Measurements from ENCODE around the gene SNX3. TPM values are rescaled to one million over a fixed set of nuclear protein-coding genes. Genes with fewer than 3 reads are reported as not detected.

The SNX3 gene
- total RNA-seq, 1 experiment from 2014 or later: 104 TPM

DNA sequence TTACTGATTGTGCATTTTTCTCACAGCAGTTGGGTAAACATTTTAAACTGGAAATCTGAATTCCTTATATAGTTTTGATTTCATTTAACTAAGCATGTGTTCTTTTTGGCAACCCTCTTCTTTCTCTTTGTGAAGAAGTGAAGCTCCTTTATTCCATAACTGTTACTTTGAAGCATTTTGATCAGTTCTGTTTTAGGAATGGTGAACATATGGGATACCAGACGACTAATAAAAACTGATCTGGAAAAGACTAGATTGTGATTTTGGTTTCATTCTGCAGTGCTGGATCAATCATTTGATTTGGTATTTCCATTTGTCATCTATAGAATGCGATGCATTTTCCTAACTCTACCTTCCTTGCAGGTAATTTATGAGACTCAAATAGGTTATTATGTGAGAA, 43.8 kb upstream of the SNX3 start:
- Histone ChIP-seq H3K9me3 (ENCODE audit: low read depth, low read length, poor library complexity, severe bottlenecking) (no peaks in the 10 kb centered on the region), H3K4me1 (ENCODE audit: insufficient read depth, low read length, poor library complexity, severe bottlenecking) (no peaks in the 10 kb centered on the region), H3K36me3 (ENCODE audit: insufficient read depth, low read length, poor library complexity, severe bottlenecking) (no peaks in the 10 kb centered on the region), H3K4me3 (ENCODE audit: low read depth, low read length, poor library complexity, severe bottlenecking) (no peak overlapping the region), H3K27me3 (replicated peaks; ENCODE audit: insufficient read depth, low read depth, low read length, poor library complexity) (no peaks in the 10 kb centered on the region), H3K27ac (ENCODE audit: low read depth, low read length, poor library complexity, severe bottlenecking) (no peak overlapping the region)
- TF ChIP-seq EZH2 (IDR thresholded peaks at IDR 0.05; ENCODE audit: borderline replicate concordance, low read depth, low read length, poor library complexity, severe bottlenecking) (no peak), CTCF (conservative IDR thresholded peaks at IDR 0.05; ENCODE audit: low read depth, low read length) (no peak)
- BruUV-seq (replicated peaks): no TSS peak
- no peak for DNase-seq (ENCODE audit: low spot score)
- POLR2A ChIA-PET (ENCODE audit: low non-redundant PET): no interaction called here
- CTCF ChIA-PET: no interaction called here
- intact Hi-C loops (cut with micrococcal nuclease; ENCODE audit: unreplicated experiment): no loop called here

- Histone ChIP-seq H3K27me3 (replicated peaks; ENCODE audit: insufficient read depth, low read depth, low read length, poor library complexity) (no peaks in the 10 kb centered on the region), H3K9me3 (ENCODE audit: low read depth, low read length, poor library complexity, severe bottlenecking) (no peaks in the 10 kb centered on the region), H3K36me3 (ENCODE audit: insufficient read depth, low read length, poor library complexity, severe bottlenecking) (no peaks in the 10 kb centered on the region), H3K4me3 (ENCODE audit: low read depth, low read length, poor library complexity, severe bottlenecking) (no peak overlapping the region), H3K4me1 (ENCODE audit: insufficient read depth, low read length, poor library complexity, severe bottlenecking) (no peaks in the 10 kb centered on the region), H3K27ac (ENCODE audit: low read depth, low read length, poor library complexity, severe bottlenecking) (no peak overlapping the region)
- no peak for DNase-seq (ENCODE audit: low spot score)
- intact Hi-C loops (cut with micrococcal nuclease; ENCODE audit: unreplicated experiment): no loop called here
- TF ChIP-seq CTCF (conservative IDR thresholded peaks at IDR 0.05; ENCODE audit: low read depth, low read length): no peak
- no peak for TF ChIP-seq EZH2 (IDR thresholded peaks at IDR 0.05; ENCODE audit: borderline replicate concordance, low read depth, low read length, poor library complexity, severe bottlenecking)
- BruUV-seq (replicated peaks): no TSS peak
- POLR2A ChIA-PET (ENCODE audit: low non-redundant PET): no interaction called here
- CTCF ChIA-PET: no interaction called here
These were observed 41.5 kb upstream of the SNX3 start for GRCh38 chr6:108302386-108302785.

DNA sequence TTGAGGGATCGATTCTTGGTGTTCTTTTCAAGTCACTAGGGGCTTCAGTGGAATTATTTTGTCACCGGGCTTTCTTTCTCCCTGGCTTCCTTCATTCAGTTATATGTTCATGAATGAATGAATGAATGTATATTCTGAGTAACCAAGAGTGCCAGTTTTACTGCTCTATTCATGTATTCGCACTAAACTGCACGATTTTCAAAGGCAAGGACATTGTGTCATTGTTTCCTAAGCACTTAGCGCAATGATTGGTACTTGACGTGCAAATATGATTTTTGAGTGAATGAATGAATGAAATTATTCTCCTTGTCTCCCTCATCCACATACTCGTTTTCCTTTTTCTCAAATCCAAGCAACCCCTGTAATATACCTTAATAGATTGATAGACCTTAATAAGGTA, 34.8 kb upstream of the SNX3 start:
- TF ChIP-seq CTCF (conservative IDR thresholded peaks at IDR 0.05; ENCODE audit: low read depth, low read length) (no peak), EZH2 (IDR thresholded peaks at IDR 0.05; ENCODE audit: borderline replicate concordance, low read depth, low read length, poor library complexity, severe bottlenecking) (no peak)
- H3K36me3 ChIP-seq (ENCODE audit: insufficient read depth, low read length, poor library complexity, severe bottlenecking): no peaks in the 10 kb centered on the region
- H3K9me3 ChIP-seq (ENCODE audit: low read depth, low read length, poor library complexity, severe bottlenecking): no peaks in the 10 kb centered on the region
- DNase-seq (ENCODE audit: low spot score): peak; percentile 15
- intact Hi-C loops (cut with micrococcal nuclease; ENCODE audit: unreplicated experiment): no loop called here
- no peaks in the 10 kb centered on the region for H3K27me3 ChIP-seq (replicated peaks; ENCODE audit: insufficient read depth, low read depth, low read length, poor library complexity)
- no TSS peak for BruUV-seq (replicated peaks)
- H3K4me1 ChIP-seq (ENCODE audit: insufficient read depth, low read length, poor library complexity, severe bottlenecking): peaks cover 10% of the 10 kb centered on the region
- ChIA-PET POLR2A (ENCODE audit: low non-redundant PET) (no interaction called here), CTCF (no interaction called here)
- H3K4me3 ChIP-seq (ENCODE audit: low read depth, low read length, poor library complexity, severe bottlenecking): peak overlapping the region; percentile 68
- peak overlapping the region; percentile 88 for H3K27ac ChIP-seq (ENCODE audit: low read depth, low read length, poor library complexity, severe bottlenecking)

Data from A673 (cell line).